Hippocampal formation (tissue), 2 donors: Measurements from ENCODE around the gene HOXC11.

ENCODE experiments used
- DNase-seq, 2 donors: peaks; one replicate each; lab custom pipeline; 2025; lab: John Stamatoyannopoulos, UW

Gene HOXC11

GRCh38 chr12:53958128-53958527, 14.8 kb upstream of the HOXC11 start:
- DNase-seq, result no peak

- DNase-seq, result no peak
Observed at GRCh38 chr12:53959314-53959713, 13.6 kb upstream of the HOXC11 start.

- no peak for DNase-seq
Observed at GRCh38 chr12:53960187-53961024, 12.5 kb upstream of the HOXC11 start.

- DNase-seq, result no peak
Observed at GRCh38 chr12:53961025-53961761, 11.7 kb upstream of the HOXC11 start.

GRCh38 chr12:53963005-53963404, 9.9 kb upstream of the HOXC11 start:
- DNase-seq, result no peak

- DNase-seq, result no peak
Observed at GRCh38 chr12:53963434-53964314, 9.3 kb upstream of the HOXC11 start.

- DNase-seq, result no peak
Observed at GRCh38 chr12:53964315-53964713, 8.6 kb upstream of the HOXC11 start.

- DNase-seq, result no peak
Observed at GRCh38 chr12:53965281-53966084, 7.4 kb upstream of the HOXC11 start.

- no peak for DNase-seq
Observed at GRCh38 chr12:53966085-53966384, 6.9 kb upstream of the HOXC11 start.

GRCh38 chr12:53966385-53967133, 6.4 kb upstream of the HOXC11 start:
- DNase-seq, result no peak

GRCh38 chr12:53967421-53967925, 5.5 kb upstream of the HOXC11 start:
- no peak for DNase-seq

GRCh38 chr12:53968214-53969127, 4.5 kb upstream of the HOXC11 start:
- DNase-seq, result no peak

- no peak for DNase-seq
Observed at GRCh38 chr12:53969588-53970259, 3.2 kb upstream of the HOXC11 start.

GRCh38 chr12:53970451-53970850, 2.5 kb upstream of the HOXC11 start:
- no peak for DNase-seq

GRCh38 chr12:53971129-53971528, 1.8 kb upstream of the HOXC11 start:
- no peak for DNase-seq

- DNase-seq, result no peak
Observed at GRCh38 chr12:53971686-53972085, 1.2 kb upstream of the HOXC11 start.

- no peak for DNase-seq
Observed at GRCh38 chr12:53972152-53972702, 699 bp upstream of the HOXC11 start.

GRCh38 chr12:53973236-53974042, 513 bp downstream of the HOXC11 start:
- no peak for DNase-seq
